GM11168 (cell line): ENCODE data around the gene NFE2L2.
"Not testable (repeated sequence)": the region's sequence is repeated elsewhere in the genome, so short reads cannot be mapped to it uniquely, and the experiment has no call there.

Source experiments
- in situ Hi-C: fragments of 300-500 bp; cut with MboI; formaldehyde crosslinking; loops from one replicate; pipeline ENCODE4 v1.12.0; 2022; ENCODE audit warnings: low sequenced_read_pairs; ENCODE audit not compliant: unreplicated experiment

The NFE2L2 gene

GRCh38 chr2:177258059-177258458, 6.5 kb downstream of the NFE2L2 start:
- in situ Hi-C loops = no loop called here

- in situ Hi-C loops = no loop called here
Observed at GRCh38 chr2:177257471-177257870, 7.1 kb downstream of the NFE2L2 start.

- in situ Hi-C loops = no loop called here
Observed at GRCh38 chr2:177256695-177257094, 7.8 kb downstream of the NFE2L2 start.

- in situ Hi-C loops = no loop called here
Observed at GRCh38 chr2:177256026-177256425, 8.5 kb downstream of the NFE2L2 start.

GRCh38 chr2:177255227-177255601, 9.3 kb downstream of the NFE2L2 start:
- in situ Hi-C loops = no loop called here

GRCh38 chr2:177254433-177255226, 9.9 kb downstream of the NFE2L2 start:
- in situ Hi-C loops = no loop called here

- in situ Hi-C loops = no loop called here
Observed at GRCh38 chr2:177253704-177254103, 10.8 kb downstream of the NFE2L2 start.

GRCh38 chr2:177252808-177253531, 11.6 kb downstream of the NFE2L2 start:
- in situ Hi-C loops = no loop called here

GRCh38 chr2:177251165-177251542, 13.4 kb downstream of the NFE2L2 start:
- in situ Hi-C loops = no loop called here

- in situ Hi-C loops = no loop called here
Observed at GRCh38 chr2:177250461-177250860, 14.1 kb downstream of the NFE2L2 start.

GRCh38 chr2:177249038-177249437, 15.5 kb downstream of the NFE2L2 start:
- in situ Hi-C loops = no loop called here

- in situ Hi-C loops = no loop called here
Observed at GRCh38 chr2:177247693-177248262, 16.7 kb downstream of the NFE2L2 start.

GRCh38 chr2:177246523-177247030, 17.9 kb downstream of the NFE2L2 start:
- in situ Hi-C loops = not testable (repeated sequence)

- in situ Hi-C loops = no loop called here
Observed at GRCh38 chr2:177246000-177246399, 18.5 kb downstream of the NFE2L2 start.

GRCh38 chr2:177245010-177245422, 19.5 kb downstream of the NFE2L2 start:
- in situ Hi-C loops = no loop called here

- in situ Hi-C loops = no loop called here
Observed at GRCh38 chr2:177244244-177244771, 20.2 kb downstream of the NFE2L2 start.

- in situ Hi-C loops = no loop called here
Observed at GRCh38 chr2:177243476-177243875, 21.1 kb downstream of the NFE2L2 start.

- in situ Hi-C loops = no loop called here
Observed at GRCh38 chr2:177243073-177243472, 21.5 kb downstream of the NFE2L2 start.

GRCh38 chr2:177242121-177242987, 22.2 kb downstream of the NFE2L2 start:
- in situ Hi-C loops = no loop called here

- in situ Hi-C loops = no loop called here
Observed at GRCh38 chr2:177241711-177242120, 22.8 kb downstream of the NFE2L2 start.
